Mesothelial cell of epicardium (in vitro differentiated cells): ENCODE results near the gene AP1B1. TPM values are rescaled to one million over a fixed set of nuclear protein-coding genes. Genes with fewer than 3 reads are reported as not detected.
"Not testable (repeated sequence)": the region's sequence is repeated elsewhere in the genome, so short reads cannot be mapped to it uniquely, and the experiment has no call there.

Source experiments
- DNase-seq, 2 experiments: peaks; one replicate each; pipeline ENCODE4 v3.0.0; 2021; ENCODE audit warnings: low spot score in 2 of 2; ENCODE audit not compliant: unreplicated experiment in 2 of 2
- H3K27ac Mint-ChIP-seq: 2 replicates; pipeline ENCODE4 v1.8.0; 2021; ENCODE audit warnings: mixed read lengths
- H3K27me3 Mint-ChIP-seq: 2 replicates; pipeline ENCODE4 v1.8.0; 2021; ENCODE audit warnings: low read depth, mixed read lengths
- H3K36me3 Mint-ChIP-seq: 2 replicates; pipeline ENCODE4 v1.8.0; 2021; ENCODE audit warnings: mixed read lengths
- H3K4me1 Mint-ChIP-seq: 2 replicates; pipeline ENCODE4 v1.8.0; 2021; ENCODE audit warnings: mixed read lengths
- H3K4me3 Mint-ChIP-seq: 2 replicates; pipeline ENCODE4 v1.8.0; 2021; ENCODE audit warnings: mild to moderate bottlenecking, moderate library complexity, mixed read lengths
- H3K9me3 Mint-ChIP-seq: 2 replicates; pipeline ENCODE4 v1.8.0; 2021; ENCODE audit warnings: mixed read lengths
- CTCF ChIP-seq: fragments of 200-600 bp; sonication (generic); IDR thresholded peaks from one replicate; pipeline ENCODE4 v1.5.0; 2021; ENCODE audit warnings: antibody characterized with exemption; ENCODE audit not compliant: unreplicated experiment
- total RNA-seq: library from RNA; stranded (reverse); gene quantifications from 3 replicates; pipeline ENCODE4 v1.2.1, GENCODE V29; 2021

Gene AP1B1
- total RNA-seq, 1 donor from 2014 or later = 43.9 TPM

GRCh38 chr22:29377979-29378378, 10.4 kb downstream of the AP1B1 start:
- Mint-ChIP-seq H3K4me3 (no peak overlapping the region), H3K27me3 (no peaks in the 10 kb centered on the region), H3K4me1 (peaks cover 4% of the 10 kb centered on the region), H3K9me3 (no peaks in the 10 kb centered on the region), H3K36me3 (peaks cover 5% of the 10 kb centered on the region), H3K27ac (no peak overlapping the region)
- TF ChIP-seq CTCF = no peak
- DNase-seq = no peak

GRCh38 chr22:29376705-29377104, 11.7 kb downstream of the AP1B1 start:
- peak overlapping the region; percentile 43 for H3K27ac Mint-ChIP-seq
- H3K9me3 Mint-ChIP-seq, H3K4me1 Mint-ChIP-seq, H3K4me3 Mint-ChIP-seq, H3K36me3 Mint-ChIP-seq, DNase-seq, H3K27me3 Mint-ChIP-seq: not testable (repeated sequence)

GRCh38 chr22:29375398-29376076, 12.8 kb downstream of the AP1B1 start:
- Mint-ChIP-seq H3K36me3 (peaks cover 6% of the 10 kb centered on the region), H3K9me3 (no peaks in the 10 kb centered on the region), H3K27ac (no peak overlapping the region), H3K4me3 (no peak overlapping the region), H3K27me3 (no peaks in the 10 kb centered on the region), H3K4me1 (peaks cover 7% of the 10 kb centered on the region)
- no peak for DNase-seq
- no peak for TF ChIP-seq CTCF

GRCh38 chr22:29374806-29375205, 13.6 kb downstream of the AP1B1 start:
- DNase-seq, H3K27me3 Mint-ChIP-seq, H3K36me3 Mint-ChIP-seq, H3K27ac Mint-ChIP-seq, H3K4me3 Mint-ChIP-seq, H3K4me1 Mint-ChIP-seq, H3K9me3 Mint-ChIP-seq: not testable (repeated sequence)

GRCh38 chr22:29374401-29374800, 14.0 kb downstream of the AP1B1 start:
- no peaks in the 10 kb centered on the region for H3K27me3 Mint-ChIP-seq
- TF ChIP-seq CTCF = no peak
- peaks cover 8% of the 10 kb centered on the region for H3K4me1 Mint-ChIP-seq
- peaks cover 6% of the 10 kb centered on the region for H3K36me3 Mint-ChIP-seq
- no peak overlapping the region for H3K4me3 Mint-ChIP-seq
- no peak for DNase-seq
- no peaks in the 10 kb centered on the region for H3K9me3 Mint-ChIP-seq
- no peak overlapping the region for H3K27ac Mint-ChIP-seq

GRCh38 chr22:29370537-29370936, 17.8 kb downstream of the AP1B1 start:
- TF ChIP-seq CTCF = no peak
- Mint-ChIP-seq H3K4me3 (no peak overlapping the region), H3K9me3 (no peaks in the 10 kb centered on the region), H3K36me3 (peaks cover 8% of the 10 kb centered on the region), H3K27ac (no peak overlapping the region), H3K27me3 (no peaks in the 10 kb centered on the region), H3K4me1 (peaks cover 8% of the 10 kb centered on the region)
- DNase-seq = no peak

- Mint-ChIP-seq H3K27ac (no peak overlapping the region), H3K4me1 (peaks cover 8% of the 10 kb centered on the region), H3K36me3 (peaks cover 8% of the 10 kb centered on the region), H3K9me3 (no peaks in the 10 kb centered on the region), H3K27me3 (no peaks in the 10 kb centered on the region), H3K4me3 (no peak overlapping the region)
- no peak for TF ChIP-seq CTCF
- DNase-seq = no peak
Observed at GRCh38 chr22:29369460-29369859, 18.9 kb downstream of the AP1B1 start.
